IMR-90 (cell line): ENCODE measurements around the gene ECSIT. TPM values are rescaled to one million over a fixed set of nuclear protein-coding genes. Genes with fewer than 3 reads are reported as not detected.

ENCODE experiments used
- ATAC-seq: fragments of 200-7000 bp; cut with Tn5 transposase; 2 replicates; pipeline ENCODE4 v1.9.1; 2020; ENCODE audit warnings: low read depth, mild to moderate bottlenecking, moderate library complexity
- BruUV-seq: library from RNA; stranded (reverse); fragments of 400-500 nt; replicated peaks from 2 replicates; lab custom pipeline; 2021; lab: Mats Ljungman, UMichigan
- CTCF ChIA-PET: fragments of 300-600 bp; formaldehyde crosslinking; extraction: SDS; loops from one replicate; lab custom pipeline; 2021; ENCODE audit warnings: antibody characterized with exemption; lab: Yijun Ruan, JAX
- POLR2A ChIA-PET: fragments of 300-600 bp; sonication (Branson Sonifier 250); formaldehyde crosslinking; loops from one replicate; lab custom pipeline; 2022; ENCODE audit warnings: antibody characterized with exemption; ENCODE audit not compliant: unreplicated experiment; lab: Charles Lee
- DNase-seq: peaks from one replicate; pipeline ENCODE4 v3.0.0; 2013
- H2AFZ ChIP-seq: replicated peaks from 2 replicates; pipeline ENCODE3; 2013; ENCODE audit warnings: low read length, mild to moderate bottlenecking; ENCODE audit not compliant: poor library complexity
- H2AK5ac ChIP-seq: 2 replicates; pipeline ENCODE4 v1.6.1; 2013; ENCODE audit warnings: low read depth, low read length, inconsistent platforms
- H2AK9ac ChIP-seq: replicated peaks from 2 replicates; pipeline ENCODE3; 2013; ENCODE audit warnings: mild to moderate bottlenecking, low read depth, low read length, moderate library complexity; ENCODE audit not compliant: poor library complexity
- H2BK120ac ChIP-seq: 2 replicates; pipeline ENCODE4 v1.6.1; 2013; ENCODE audit warnings: low read depth, low read length, inconsistent platforms
- H2BK15ac ChIP-seq: 3 replicates; pipeline ENCODE4 v1.6.1; 2013; ENCODE audit warnings: low read depth, low read length, inconsistent platforms
- H2BK20ac ChIP-seq: 2 replicates; pipeline ENCODE4 v1.6.1; 2013; ENCODE audit warnings: low read depth, mild to moderate bottlenecking, inconsistent platforms, low read length, moderate library complexity
- H2BK5ac ChIP-seq: 2 replicates; pipeline ENCODE4 v1.6.1; 2013; ENCODE audit warnings: mild to moderate bottlenecking, low read depth, low read length, inconsistent platforms; ENCODE audit not compliant: poor library complexity, severe bottlenecking
- H3K14ac ChIP-seq: replicated peaks from 2 replicates; pipeline ENCODE4 v1.6.1; 2013; ENCODE audit warnings: low read depth, low read length, inconsistent platforms
- H3K18ac ChIP-seq: 2 replicates; pipeline ENCODE4 v1.6.1; 2013; ENCODE audit warnings: low read depth, low read length, control low read depth
- H3K23ac ChIP-seq: 2 replicates; pipeline ENCODE4 v1.6.1; 2013; ENCODE audit warnings: low read depth, low read length, inconsistent platforms
- H3K27ac ChIP-seq: 2 replicates; pipeline ENCODE4 v1.5.1; 2013; ENCODE audit warnings: mild to moderate bottlenecking, control low read depth, low read length; ENCODE audit not compliant: insufficient read depth
- H3K27me3 ChIP-seq: 2 replicates; pipeline ENCODE4 v1.6.1; 2013; ENCODE audit warnings: low read length; ENCODE audit not compliant: control insufficient read depth, insufficient read depth
- H3K36me3 ChIP-seq: 2 replicates; pipeline ENCODE4 v1.6.1; 2013; ENCODE audit warnings: low read length, mixed read lengths; ENCODE audit not compliant: control insufficient read depth, insufficient read depth
- H3K4ac ChIP-seq: 2 replicates; pipeline ENCODE4 v1.6.1; 2013; ENCODE audit warnings: low read depth, low read length, inconsistent platforms
- H3K4me1 ChIP-seq: 2 replicates; pipeline ENCODE4 v1.6.1; 2013; ENCODE audit warnings: low read length, mixed read lengths; ENCODE audit not compliant: control insufficient read depth, insufficient read depth
- H3K4me2 ChIP-seq: 2 replicates; pipeline ENCODE4 v1.6.1; 2013; ENCODE audit warnings: low read depth, mild to moderate bottlenecking, control low read depth, low read length, moderate library complexity
- H3K4me3 ChIP-seq: 2 replicates; pipeline ENCODE4 v1.5.1; 2013; ENCODE audit warnings: low read depth, mild to moderate bottlenecking, control low read depth, low read length, moderate library complexity; ENCODE audit not compliant: insufficient read depth
- H3K56ac ChIP-seq: 2 replicates; pipeline ENCODE4 v1.6.1; 2013; ENCODE audit warnings: low read length, inconsistent platforms; ENCODE audit not compliant: insufficient read depth; ENCODE audit errors: extremely low read depth
- H3K79me1 ChIP-seq, 2 experiments: 2 replicates each; pipeline ENCODE4 v1.6.1; 2013; ENCODE audit warnings: low read length in 2 of 2, inconsistent platforms in 1 of 2, low read depth in 1 of 2
- H3K9ac ChIP-seq: 2 replicates; pipeline ENCODE4 v1.6.1; 2013; ENCODE audit warnings: low read depth, low read length, control low read depth
- H3K9me1 ChIP-seq: 2 replicates; pipeline ENCODE4 v1.6.1; 2013; ENCODE audit warnings: low read length, inconsistent platforms; ENCODE audit not compliant: insufficient read depth
- H3K9me3 ChIP-seq: 2 replicates; pipeline ENCODE4 v1.6.1; 2013; ENCODE audit warnings: low read length; ENCODE audit not compliant: control insufficient read depth, insufficient read depth
- H4K20me1 ChIP-seq: 2 replicates; pipeline ENCODE4 v1.6.1; 2013; ENCODE audit warnings: low read length, inconsistent platforms; ENCODE audit not compliant: insufficient read depth
- H4K5ac ChIP-seq: 2 replicates; pipeline ENCODE4 v1.6.1; 2013; ENCODE audit warnings: mild to moderate bottlenecking, low read depth, low read length, control low read depth
- H4K8ac ChIP-seq, 2 experiments: 2 replicates each; pipeline ENCODE4 v1.6.1; 2013; ENCODE audit warnings: low read depth in 2 of 2, low read length in 2 of 2, control low read depth in 1 of 2, inconsistent platforms in 1 of 2
- H4K91ac ChIP-seq: 2 replicates; pipeline ENCODE4 v1.6.1; 2013; ENCODE audit warnings: low read depth, low read length, inconsistent platforms; ENCODE audit not compliant: insufficient read depth
- CHD1 ChIP-seq: IDR thresholded peaks from 2 replicates; pipeline ENCODE4 v1.6.1; 2012; ENCODE audit warnings: low read depth, low read length, improper control_type of control experiment
- NFE2L2 ChIP-seq: fragments of 150-350 bp; IDR thresholded peaks from 2 replicates; pipeline ENCODE4 v1.6.1; 2016; ENCODE audit warnings: low read depth, mild to moderate bottlenecking, low read length
- RCOR1 ChIP-seq: IDR thresholded peaks from 2 replicates; pipeline ENCODE4 v1.6.1; 2012; ENCODE audit warnings: mild to moderate bottlenecking, low read length, improper control_type of control experiment; ENCODE audit not compliant: insufficient replicate concordance
- SMC3 ChIP-seq: fragments of 150-350 bp; IDR thresholded peaks from 2 replicates; pipeline ENCODE4 v1.6.1; 2016; ENCODE audit warnings: low read depth, mild to moderate bottlenecking, antibody characterized with exemption, low read length, moderate library complexity
- WGBS, 2 experiments: methylation state at CpG; one replicate each; pipeline versions ENCODE4 v1.1.5 to v1.1.7; 2013; ENCODE audit warnings: missing lambda C conversion rate in 2 of 2; ENCODE audit not compliant: insufficient read length in 1 of 2; ENCODE audit errors: extremely low coverage in 2 of 2; 5-methylcytosine and 5-hydroxymethylcytosine counted together
- dilution Hi-C: fragments of 300-500 bp; cut with HindIII; formaldehyde crosslinking; loops from one replicate; pipeline ENCODE4 v1.14.3; 2018; ENCODE audit warnings: low sequenced_read_pairs; ENCODE audit not compliant: unreplicated experiment
- in situ Hi-C: fragments of 300-500 bp; cut with MboI; formaldehyde crosslinking; loops from 3 replicates; pipeline ENCODE4 v1.14.3; 2019; ENCODE audit warnings: low sequenced_read_pairs, inconsistent platforms, mixed read lengths
- intact Hi-C: fragments of 100-400 bp; cut with micrococcal nuclease; formaldehyde crosslinking; loops from 2 replicates; pipeline ENCODE4 v1.10.0; 2022
- polyA plus RNA-seq, 3 experiments: library from polyadenylated mRNA; depleted of rRNA; stranded (reverse); fragments of >200 nt; gene quantifications; 2 replicates each; pipeline ENCODE4 v1.2.3, GENCODE V29; 2012; ENCODE audit warnings: low replicate concordance in 1 of 3
- total RNA-seq: library from RNA; depleted of rRNA; stranded (reverse); fragments of >200 nt; gene quantifications from 2 replicates; pipeline ENCODE4 v1.2.3, GENCODE V29; 2012

Gene ECSIT
- total and polyA plus RNA-seq, 2 of the 4 experiments (the other 2 are of a cell fraction), result 30.5 to 42.3 TPM

DNA sequence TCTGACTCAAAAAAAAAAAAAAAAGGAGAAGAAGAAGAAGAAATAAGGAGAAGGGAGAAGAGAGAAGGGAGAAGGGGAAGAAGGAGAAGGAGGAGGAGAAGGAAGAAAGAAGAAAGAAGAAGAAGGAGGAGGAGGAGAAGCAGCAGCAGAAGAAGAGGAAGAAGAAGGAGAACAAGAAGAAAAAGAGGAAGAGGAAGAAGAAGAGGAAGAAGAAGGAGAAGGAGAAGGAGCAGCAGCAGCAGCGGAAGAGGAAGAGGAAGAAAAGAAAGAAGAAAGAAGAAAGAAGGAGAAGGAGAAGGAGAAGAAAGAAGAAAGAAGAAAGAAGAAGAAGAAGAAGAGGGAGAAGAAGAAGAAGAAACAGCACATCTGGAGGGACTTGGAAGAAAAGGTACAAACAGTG lies 5.6 kb upstream of the ECSIT start:
- in situ Hi-C loops (no loop called here), dilution Hi-C loops (no loop called here), intact Hi-C loops (no loop called here)
- Histone ChIP-seq H4K8ac (0 out of 4 replicates have a peak overlapping the region, but pooled peaks of 1 of the 2 experiments have one; percentile 51), H3K4ac (peak overlapping the region; percentile 99), H2BK15ac (peak overlapping the region; percentile 90; the same call in 2 of the 3 replicates), H3K18ac (no peak overlapping the region), H3K56ac (no peak overlapping the region), H3K23ac (peak overlapping the region; percentile 57; the same call in 1 of the 2 replicates), H3K4me2 (no peak overlapping the region), H3K27ac (no peak overlapping the region), H2BK20ac (peak overlapping the region; percentile 86), H3K9me1 (peaks cover 21% of the 10 kb centered on the region), H2BK120ac (peak overlapping the region; percentile 85), H3K36me3 (no peaks in the 10 kb centered on the region), H3K4me3 (no peak overlapping the region), H3K4me1 (peaks cover 20% of the 10 kb centered on the region), H4K20me1 (peaks cover 3% of the 10 kb centered on the region; the same call in 1 of the 2 replicates), H3K27me3 (no peaks in the 10 kb centered on the region), H2AFZ (no peak overlapping the region), H4K5ac (no peak overlapping the region), H2AK9ac (no peak overlapping the region), H2BK5ac (peak overlapping the region; percentile 28), H3K9me3 (no peaks in the 10 kb centered on the region), H3K14ac (peak overlapping the region; percentile 43), H3K9ac (no peak overlapping the region), H4K91ac (peak overlapping the region; percentile 40; the same call in 1 of the 2 replicates), H2AK5ac (peak overlapping the region; percentile 93), H3K79me1 (peaks cover 7 to 18% of the 10 kb centered on the region in 2 experiments)
- CTCF ChIA-PET, result no interaction called here
- WGBS, 2 experiments, result 100% methylated on average over 1 of the region's 1 CpG; no CpG with 5 or more reads in 1 of the 2 experiments
- ATAC-seq, result no peak
- TF ChIP-seq SMC3, result no peak
- TF ChIP-seq RCOR1, result no peak
- TF ChIP-seq CHD1, result no peak
- TF ChIP-seq NFE2L2, result no peak
- no peak for DNase-seq
- POLR2A ChIA-PET, result no interaction called here
- no TSS peak for BruUV-seq
